GM20000 (cell line): ENCODE data around the gene MTMR4.
A peak's percentile ranks its signal among the peaks of the same experiment; 100 is the strongest.

Source experiments
- DNase-seq: peaks from one replicate; pipeline ENCODE4 v3.0.0; 2012; ENCODE audit warnings: low spot score
- TF ChIP-seq, protein P1 (sequence below): IDR thresholded peaks from 2 replicates; pipeline ENCODE4 v1.5.1; 2012; ENCODE audit warnings: mild to moderate bottlenecking, control low read depth; ENCODE audit errors: extremely low read depth, missing control alignments

The MTMR4 gene

GRCh38 chr17:58525239-58525638, 10.8 kb upstream of the MTMR4 start:
- TF ChIP-seq, protein P1, sequence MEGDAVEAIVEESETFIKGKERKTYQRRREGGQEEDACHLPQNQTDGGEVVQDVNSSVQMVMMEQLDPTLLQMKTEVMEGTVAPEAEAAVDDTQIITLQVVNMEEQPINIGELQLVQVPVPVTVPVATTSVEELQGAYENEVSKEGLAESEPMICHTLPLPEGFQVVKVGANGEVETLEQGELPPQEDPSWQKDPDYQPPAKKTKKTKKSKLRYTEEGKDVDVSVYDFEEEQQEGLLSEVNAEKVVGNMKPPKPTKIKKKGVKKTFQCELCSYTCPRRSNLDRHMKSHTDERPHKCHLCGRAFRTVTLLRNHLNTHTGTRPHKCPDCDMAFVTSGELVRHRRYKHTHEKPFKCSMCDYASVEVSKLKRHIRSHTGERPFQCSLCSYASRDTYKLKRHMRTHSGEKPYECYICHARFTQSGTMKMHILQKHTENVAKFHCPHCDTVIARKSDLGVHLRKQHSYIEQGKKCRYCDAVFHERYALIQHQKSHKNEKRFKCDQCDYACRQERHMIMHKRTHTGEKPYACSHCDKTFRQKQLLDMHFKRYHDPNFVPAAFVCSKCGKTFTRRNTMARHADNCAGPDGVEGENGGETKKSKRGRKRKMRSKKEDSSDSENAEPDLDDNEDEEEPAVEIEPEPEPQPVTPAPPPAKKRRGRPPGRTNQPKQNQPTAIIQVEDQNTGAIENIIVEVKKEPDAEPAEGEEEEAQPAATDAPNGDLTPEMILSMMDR = no peak
- DNase-seq = no peak

GRCh38 chr17:58521680-58522079, 7.2 kb upstream of the MTMR4 start:
- TF ChIP-seq, protein P1 = no peak
- DNase-seq = no peak

- no peak for DNase-seq
- TF ChIP-seq, protein P1 = no peak
Observed at GRCh38 chr17:58520843-58521430, 6.5 kb upstream of the MTMR4 start.

DNA sequence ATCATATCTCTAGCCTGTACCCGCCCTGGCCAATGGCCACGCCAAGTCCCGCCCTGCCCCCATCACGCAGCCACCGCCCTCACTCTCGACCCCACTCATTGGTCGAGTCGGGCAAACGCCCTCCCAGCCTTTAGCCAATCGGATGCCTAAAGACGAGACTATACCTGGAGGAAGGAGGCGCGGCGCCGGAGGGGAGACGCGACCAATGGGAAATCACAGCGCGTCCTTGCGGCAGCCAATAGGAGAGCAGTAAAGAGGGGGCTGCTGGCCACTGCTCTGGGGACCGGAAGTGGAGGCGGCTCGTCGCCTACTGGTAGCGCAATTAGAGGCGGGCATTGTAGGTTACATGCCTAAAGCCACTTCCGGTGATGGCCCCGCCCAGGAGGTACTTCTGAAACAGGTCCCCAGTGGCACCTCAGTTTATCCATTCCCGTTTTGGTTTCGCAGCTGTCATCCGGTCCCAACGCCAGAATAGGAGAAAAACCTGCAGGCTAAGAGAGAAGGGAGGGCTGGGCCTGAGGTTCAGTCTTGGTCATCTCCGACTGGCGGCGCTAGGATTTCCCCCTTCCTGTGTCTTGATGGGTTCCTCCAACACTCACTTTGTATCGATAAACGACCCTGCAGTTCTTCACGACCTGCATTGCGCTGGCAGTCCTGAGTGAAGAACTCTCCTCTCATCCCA, 3.6 kb upstream of the MTMR4 start:
- TF ChIP-seq, protein P1 = no peak
- peak; percentile 96 for DNase-seq

DNA sequence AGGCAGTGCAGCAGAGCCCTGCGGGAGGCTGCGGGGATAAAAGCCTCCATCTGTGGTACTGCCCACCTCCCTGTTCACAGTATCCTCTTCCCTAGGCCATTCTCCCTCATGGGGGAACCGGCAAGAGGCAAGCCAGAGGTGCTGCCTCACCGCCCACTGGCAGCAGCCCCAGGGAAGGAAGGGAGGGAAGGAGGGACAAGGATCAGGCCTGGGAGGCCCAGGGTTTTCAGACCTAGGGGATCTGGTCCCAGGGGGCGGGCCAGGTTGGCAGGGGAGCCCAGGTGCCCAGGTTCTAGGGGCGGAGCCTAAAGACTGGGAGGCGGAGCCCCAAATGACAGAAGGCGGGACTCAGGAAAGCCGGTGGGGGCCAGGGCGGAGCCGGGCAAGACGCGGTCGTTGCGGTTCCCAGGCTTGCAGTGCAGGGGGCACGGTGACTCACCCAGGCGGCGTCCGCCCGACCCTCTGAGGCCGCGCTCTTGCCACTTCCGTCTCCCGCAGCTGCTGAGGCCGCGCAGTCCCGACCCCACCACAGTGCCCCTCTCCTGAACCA, 3.0 kb upstream of the MTMR4 start:
- TF ChIP-seq, protein P1 = no peak
- no peak for DNase-seq

- TF ChIP-seq, protein P1 = no peak
- no peak for DNase-seq
Observed at GRCh38 chr17:58516644-58517377, 2.4 kb upstream of the MTMR4 start.

- TF ChIP-seq, protein P1 = no peak
- DNase-seq = no peak
Observed at GRCh38 chr17:58515286-58515685, 848 bp upstream of the MTMR4 start.
